GM12872 (cell line): ENCODE data around the gene TWIST2.

Experiments
- TF ChIP-seq, protein P1 (sequence below): IDR thresholded peaks from 3 replicates; pipeline ENCODE4 v1.5.1; 2011; ENCODE audit warnings: low read depth, mild to moderate bottlenecking, low read length, moderate library complexity; ENCODE audit not compliant: insufficient read depth

The TWIST2 gene

DNA sequence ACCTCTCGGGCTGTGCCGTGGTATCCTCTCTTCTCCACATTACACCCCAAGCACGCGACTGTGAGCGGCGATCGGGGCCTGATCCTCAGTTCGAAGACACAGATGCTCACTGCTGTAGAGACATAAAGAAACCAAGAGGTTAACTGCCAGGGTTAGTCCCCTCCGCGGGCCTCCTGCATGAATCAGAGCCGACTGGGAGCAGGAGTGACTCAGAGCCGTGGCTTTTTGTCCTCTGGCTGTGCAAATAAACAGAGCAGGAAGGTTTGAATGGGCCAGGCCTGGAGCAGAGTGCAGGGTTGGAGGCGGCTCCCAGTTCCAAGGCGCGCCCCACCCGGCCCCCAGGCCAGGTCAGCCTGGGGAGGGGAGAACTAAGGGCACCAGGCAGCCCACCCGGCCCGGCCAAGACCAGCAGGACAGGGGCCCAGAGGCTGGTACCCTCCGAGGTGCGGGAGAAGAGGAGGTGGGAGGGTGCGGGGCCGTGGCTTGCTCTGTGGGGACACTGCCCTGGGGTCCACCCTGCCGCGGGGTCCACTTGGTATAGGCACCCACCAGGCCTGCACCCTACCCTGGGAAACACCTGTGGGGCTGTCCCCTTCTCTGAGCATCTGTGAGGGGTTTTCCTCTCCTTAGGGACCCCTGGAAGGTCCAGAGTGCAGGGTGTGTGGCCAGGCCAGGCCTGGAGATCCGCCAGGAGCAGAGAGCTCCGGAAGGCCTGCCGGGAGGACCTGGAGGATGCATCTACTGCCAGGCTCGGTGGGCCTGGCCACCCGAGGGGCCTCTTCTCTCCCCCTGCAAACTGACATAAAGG lies 16.5 kb downstream of the TWIST2 start:
- TF ChIP-seq, protein P1, sequence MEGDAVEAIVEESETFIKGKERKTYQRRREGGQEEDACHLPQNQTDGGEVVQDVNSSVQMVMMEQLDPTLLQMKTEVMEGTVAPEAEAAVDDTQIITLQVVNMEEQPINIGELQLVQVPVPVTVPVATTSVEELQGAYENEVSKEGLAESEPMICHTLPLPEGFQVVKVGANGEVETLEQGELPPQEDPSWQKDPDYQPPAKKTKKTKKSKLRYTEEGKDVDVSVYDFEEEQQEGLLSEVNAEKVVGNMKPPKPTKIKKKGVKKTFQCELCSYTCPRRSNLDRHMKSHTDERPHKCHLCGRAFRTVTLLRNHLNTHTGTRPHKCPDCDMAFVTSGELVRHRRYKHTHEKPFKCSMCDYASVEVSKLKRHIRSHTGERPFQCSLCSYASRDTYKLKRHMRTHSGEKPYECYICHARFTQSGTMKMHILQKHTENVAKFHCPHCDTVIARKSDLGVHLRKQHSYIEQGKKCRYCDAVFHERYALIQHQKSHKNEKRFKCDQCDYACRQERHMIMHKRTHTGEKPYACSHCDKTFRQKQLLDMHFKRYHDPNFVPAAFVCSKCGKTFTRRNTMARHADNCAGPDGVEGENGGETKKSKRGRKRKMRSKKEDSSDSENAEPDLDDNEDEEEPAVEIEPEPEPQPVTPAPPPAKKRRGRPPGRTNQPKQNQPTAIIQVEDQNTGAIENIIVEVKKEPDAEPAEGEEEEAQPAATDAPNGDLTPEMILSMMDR, result no peak

DNA sequence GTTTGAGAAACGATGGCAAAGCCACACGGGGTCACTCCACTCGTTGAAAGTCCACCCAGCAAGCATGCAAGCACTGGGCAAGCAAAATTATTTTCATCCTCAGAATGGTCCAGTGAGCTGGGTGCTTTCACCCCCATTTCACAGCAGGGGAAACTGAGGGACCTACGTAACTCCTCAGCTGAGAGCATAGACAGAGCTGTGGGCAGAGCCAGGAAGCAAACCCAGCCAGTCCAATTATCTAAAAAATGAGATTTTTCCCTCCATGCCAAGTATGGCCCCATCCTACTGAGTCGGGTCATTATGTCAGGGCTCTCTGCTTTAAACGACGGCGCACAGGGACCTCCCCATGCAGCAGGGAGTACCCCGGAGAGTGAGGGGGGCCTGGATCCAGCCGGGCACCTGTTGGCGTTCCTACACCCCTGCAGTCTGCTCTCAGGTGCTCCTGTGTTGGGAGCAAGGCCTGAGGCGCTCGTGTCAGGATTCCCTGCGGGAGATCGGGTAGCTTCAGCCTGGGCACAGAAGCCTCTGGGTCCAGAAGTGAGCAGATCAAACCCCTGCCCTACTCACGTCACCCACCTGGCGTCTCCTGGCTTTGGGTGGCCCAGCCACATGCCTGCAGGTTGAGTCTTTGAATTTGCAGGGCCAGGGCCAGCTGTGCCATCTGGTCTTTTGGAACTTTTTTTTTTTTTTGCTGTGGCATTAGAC lies 17.3 kb downstream of the TWIST2 start:
- TF ChIP-seq, protein P1, result no peak

- TF ChIP-seq, protein P1, result no peak
Measured at GRCh38 chr2:238865744-238866355, 18.0 kb downstream of the TWIST2 start.

- TF ChIP-seq, protein P1, result no peak
Measured at GRCh38 chr2:238866656-238867277, 18.9 kb downstream of the TWIST2 start.

- TF ChIP-seq, protein P1, result no peak
Measured at GRCh38 chr2:238868067-238868524, 20.2 kb downstream of the TWIST2 start.

DNA sequence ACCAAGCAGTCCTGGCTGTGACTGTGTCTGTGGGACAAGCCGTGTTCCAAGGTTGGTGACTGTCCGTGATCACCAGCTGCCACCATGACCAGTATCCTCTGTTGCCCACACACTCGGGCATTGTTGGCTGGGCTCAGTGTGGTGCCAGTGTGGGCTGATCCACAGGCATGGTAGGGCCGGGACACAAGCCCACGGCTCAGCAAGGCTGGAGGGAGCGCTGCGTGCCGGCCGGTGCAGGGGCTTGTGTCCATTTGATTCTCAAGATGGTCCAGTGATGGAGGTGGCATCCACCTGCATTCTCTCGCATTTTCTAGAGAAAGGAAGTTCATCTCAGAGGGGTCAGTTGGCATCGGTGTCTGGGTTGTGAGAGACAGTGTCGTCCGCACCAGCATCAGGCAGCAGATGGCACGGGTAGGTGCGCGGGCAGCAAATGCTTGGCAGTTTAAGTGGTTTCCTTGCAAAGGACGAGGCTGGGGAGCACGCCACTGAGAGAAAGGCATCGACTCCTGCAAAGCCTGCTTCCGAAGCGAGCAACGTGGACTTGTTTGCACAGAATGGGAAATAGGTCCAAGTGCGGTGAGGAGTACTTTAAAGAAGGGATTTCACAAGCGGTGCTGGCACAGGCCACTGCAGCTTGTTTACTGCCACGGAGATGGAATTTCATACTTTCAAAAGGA lies 20.9 kb downstream of the TWIST2 start:
- TF ChIP-seq, protein P1, result no peak
